Dermis blood vessel endothelial cell (primary cell): ENCODE results near the gene CCDC97. TPM values are rescaled to one million over a fixed set of nuclear protein-coding genes. Genes with fewer than 3 reads are reported as not detected.
A peak's percentile ranks its signal among the peaks of the same experiment; 100 is the strongest.

Source experiments
- DNase-seq: peaks from one replicate; pipeline ENCODE4 v3.0.0; 2010
- total RNA-seq: library from RNA; depleted of rRNA; stranded (reverse); fragments of >200 nt; gene quantifications from 2 replicates; pipeline ENCODE4 v1.2.3, GENCODE V29; 2014

CCDC97 gene
- total RNA-seq, 1 donor from 2014 or later, result 7.5 TPM

GRCh38 chr19:41320568-41320967 is 10.6 kb downstream of the CCDC97 start:
- no peak for DNase-seq

DNA sequence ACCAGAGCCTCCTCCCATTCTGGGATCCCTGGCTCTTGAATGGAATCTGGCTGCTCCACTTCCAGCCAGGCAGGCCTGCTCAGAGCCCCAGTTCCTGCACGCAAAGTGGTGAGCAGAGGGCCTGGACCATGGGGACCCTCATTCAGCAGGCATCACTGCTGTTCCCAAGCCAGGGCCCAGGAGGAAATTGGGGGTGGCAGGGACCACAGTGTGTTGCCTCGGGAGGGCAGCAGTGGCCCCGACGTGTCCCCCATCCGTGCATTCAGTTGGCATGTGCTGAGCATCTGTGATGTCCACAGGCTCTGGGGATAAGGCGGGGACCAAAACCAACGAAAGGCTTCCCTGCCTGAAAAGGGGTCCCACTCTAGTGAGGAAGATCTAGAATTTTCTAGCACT is 11.2 kb downstream of the CCDC97 start:
- no peak for DNase-seq

GRCh38 chr19:41321600-41322270 is 11.8 kb downstream of the CCDC97 start:
- peak; percentile 86 for DNase-seq

DNA sequence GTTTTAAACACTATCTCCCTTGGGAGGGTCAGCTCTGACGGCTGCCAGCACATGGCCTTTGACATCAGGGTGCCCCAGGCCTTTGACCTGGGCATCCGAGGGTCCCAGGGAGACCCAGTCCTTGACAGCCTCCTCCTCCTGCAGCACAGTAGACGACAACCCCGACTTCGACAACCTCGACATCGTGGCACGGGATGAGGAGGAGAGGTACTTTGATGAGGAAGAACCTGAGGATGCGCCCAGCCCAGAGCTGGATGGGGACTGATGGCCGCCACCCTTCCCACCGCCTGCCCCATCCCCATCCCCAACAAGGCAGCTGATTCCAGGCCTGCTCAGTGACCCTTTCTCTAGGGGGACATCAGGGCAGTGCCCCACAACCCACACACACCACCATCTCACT is 12.5 kb downstream of the CCDC97 start:
- DNase-seq, result no peak

DNA sequence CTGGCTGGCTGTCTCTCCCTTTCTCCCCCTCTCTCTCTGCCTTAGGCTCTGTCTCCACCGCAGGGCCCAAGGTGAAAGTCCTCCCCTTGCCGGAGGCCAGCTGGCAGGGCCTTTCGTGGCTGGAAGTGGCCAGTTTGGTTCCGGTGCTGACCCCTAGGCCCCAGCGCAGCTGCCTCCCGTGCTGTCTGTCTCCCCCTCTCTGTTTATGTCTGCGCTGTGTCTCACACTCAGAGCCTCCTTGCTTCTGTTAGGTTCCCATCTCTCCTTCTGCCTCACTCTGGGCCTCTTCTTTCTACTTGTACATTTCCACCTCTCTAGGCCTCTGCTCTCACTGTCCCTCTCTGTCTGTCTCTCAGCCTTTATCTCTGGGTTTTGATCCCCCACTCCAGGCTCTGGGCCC is 13.1 kb downstream of the CCDC97 start:
- peak; percentile 77 for DNase-seq

GRCh38 chr19:41323430-41324125 is 13.6 kb downstream of the CCDC97 start:
- DNase-seq, result peak; percentile 94

DNA sequence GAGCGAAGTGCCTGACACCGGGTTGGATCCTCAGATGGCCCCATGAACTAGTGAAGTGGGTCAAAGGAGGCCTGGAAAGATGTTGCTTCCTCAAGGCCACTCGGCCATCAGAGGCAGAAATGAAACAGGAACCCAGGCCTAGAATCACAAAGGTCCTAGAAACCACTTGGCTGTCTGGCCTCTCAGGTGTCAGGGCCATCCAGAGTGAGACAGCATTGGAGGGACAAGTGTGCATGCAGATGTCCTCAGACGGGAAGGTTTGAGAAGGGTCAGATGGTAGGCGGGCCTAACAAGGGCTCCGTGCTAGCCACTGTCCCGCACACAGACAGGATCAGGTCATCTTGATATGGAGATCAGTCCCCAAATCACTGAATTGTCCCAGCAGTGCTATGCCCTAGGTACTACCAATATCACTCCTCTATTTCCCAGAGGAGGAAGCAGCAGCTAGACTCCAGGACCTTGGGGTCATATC is 14.3 kb downstream of the CCDC97 start:
- peak; percentile 41 for DNase-seq

DNA sequence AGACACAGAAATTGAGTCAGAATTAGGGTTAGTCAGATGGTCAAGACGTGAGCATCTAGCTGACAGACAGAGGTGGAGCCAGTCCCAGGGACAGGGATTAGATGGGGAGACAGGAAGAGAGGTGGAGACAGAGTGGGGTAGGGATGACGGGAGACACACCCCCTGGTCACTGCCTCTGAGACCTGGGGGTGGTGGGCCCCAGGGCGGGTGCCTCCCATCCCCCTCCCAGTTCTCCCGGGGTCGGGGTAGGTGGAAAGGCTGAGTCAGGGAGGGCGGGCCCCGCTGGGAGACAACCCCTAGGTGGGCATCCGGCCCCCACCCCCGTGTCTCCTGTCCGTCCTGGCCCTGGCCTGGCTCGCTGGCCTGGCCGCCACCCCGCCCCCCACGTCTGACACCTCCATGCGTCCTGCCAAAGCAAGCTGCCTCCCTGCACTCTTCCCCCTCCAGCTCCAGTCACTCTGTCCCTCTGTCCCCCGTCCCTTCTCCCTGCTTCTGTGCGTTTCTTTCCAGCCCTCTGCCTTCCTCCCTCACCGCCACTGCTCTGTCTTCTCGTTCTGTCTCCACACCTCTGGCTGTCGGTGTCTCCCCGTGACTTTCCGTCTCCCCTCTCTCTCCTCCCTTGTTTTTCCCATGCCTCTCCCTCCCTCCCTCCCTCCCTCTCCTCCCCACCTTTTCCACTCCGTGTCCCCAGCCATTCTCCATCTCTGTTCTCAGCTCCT is 15.1 kb downstream of the CCDC97 start:
- peak; percentile 86 for DNase-seq

- no peak for DNase-seq
Observed at GRCh38 chr19:41325640-41325946, 15.6 kb downstream of the CCDC97 start.

- peak; percentile 77 for DNase-seq
Observed at GRCh38 chr19:41325947-41326706, 16.2 kb downstream of the CCDC97 start.

- DNase-seq, result no peak
Observed at GRCh38 chr19:41327076-41327575, 17.2 kb downstream of the CCDC97 start.

- peak; percentile 87 for DNase-seq
Observed at GRCh38 chr19:41327576-41328156, 17.7 kb downstream of the CCDC97 start.

DNA sequence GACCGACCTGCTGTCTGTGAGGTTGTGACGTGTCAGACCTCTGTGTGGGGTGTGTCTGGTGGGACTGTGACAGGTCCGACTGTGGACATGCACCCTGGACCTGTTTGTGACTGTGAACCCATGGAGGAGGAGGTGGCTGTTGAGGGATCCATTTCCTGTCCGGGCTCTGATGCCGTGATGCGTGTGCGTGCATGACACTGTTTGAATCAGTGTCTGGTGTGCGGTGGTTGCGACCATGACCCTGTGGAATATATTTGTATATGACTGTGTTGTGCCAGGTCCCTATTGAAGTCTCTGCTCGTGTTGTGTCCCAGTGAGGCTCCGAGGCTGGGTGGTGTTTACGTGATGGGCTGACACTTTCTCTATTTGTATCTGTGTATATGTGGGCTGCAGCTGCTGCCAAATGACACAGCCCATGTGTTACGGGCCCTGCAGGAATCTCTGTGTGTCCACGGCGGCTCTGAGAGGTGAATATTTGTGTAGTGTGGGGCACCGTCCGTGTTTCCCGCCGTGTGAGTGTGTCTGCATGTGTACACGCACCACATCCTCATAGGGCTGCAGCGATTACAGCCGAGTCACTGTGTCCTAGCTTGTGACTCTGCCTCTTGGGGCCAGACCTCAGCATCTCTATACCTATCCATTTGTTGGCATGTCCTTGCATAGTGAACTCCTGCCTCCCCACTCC is 18.3 kb downstream of the CCDC97 start:
- peak; percentile 41 for DNase-seq

DNA sequence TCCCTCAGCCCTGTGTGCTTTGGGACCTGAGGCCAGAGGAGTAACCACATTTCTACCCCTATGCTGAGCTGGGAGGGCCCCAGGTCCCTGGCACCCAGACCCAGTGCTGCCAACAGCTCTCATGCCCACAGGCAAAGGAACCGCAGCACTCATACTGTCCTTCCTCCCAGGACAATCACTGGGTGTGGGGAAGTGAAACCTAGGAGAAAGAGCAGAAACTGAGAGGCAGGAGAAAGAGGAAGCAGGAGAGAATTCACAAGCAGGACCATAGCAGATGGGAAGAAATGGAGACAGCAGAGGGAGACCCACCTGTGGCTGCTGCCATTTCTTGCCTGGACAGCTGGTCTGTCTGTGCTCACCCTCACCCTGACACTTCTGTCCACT is 18.9 kb downstream of the CCDC97 start:
- no peak for DNase-seq

DNA sequence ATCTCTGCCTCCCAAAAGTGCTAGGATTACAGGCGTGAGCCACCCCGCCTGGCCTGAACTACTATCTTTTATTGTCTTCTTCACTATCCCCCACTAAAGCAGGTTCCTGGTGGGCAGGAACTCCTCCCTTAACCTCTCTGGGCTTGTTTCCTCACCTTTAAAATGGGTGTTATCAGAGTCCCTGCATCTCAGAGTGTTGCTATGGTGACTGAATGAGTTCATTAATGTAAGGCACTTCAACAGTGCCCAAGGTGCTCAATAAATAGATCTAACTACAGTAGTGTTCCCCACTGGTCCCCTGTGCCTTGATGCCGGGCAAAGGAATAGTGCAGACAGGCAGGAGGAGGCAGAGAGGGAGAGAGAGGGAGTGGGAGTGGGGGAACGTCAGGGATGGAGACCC is 20.5 kb downstream of the CCDC97 start:
- no peak for DNase-seq

- no peak for DNase-seq
Observed at GRCh38 chr19:41330946-41331678, 21.1 kb downstream of the CCDC97 start.

- DNase-seq, result no peak
Observed at GRCh38 chr19:41332000-41332399, 22.0 kb downstream of the CCDC97 start.

DNA sequence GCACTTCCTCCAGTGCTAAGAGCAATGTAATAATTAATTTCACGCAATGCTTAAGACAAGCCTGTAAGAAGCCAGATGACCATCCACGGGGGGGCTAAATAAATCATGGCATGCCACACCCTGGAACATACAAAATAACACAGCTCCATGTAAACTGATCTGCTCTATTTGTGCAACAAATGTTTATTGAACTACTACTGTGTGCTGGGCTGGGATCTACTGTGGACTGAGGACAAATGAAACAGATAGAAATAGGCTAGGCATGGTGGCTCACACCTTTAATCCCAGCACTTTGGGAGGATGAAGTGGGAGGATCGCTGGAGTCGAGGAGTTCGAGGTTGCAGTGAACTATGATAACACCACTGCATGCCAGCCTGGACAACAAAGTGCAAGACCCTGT is 22.5 kb downstream of the CCDC97 start:
- DNase-seq, result no peak

GRCh38 chr19:41334793-41335192 is 24.8 kb downstream of the CCDC97 start:
- DNase-seq, result peak; percentile 56

DNA sequence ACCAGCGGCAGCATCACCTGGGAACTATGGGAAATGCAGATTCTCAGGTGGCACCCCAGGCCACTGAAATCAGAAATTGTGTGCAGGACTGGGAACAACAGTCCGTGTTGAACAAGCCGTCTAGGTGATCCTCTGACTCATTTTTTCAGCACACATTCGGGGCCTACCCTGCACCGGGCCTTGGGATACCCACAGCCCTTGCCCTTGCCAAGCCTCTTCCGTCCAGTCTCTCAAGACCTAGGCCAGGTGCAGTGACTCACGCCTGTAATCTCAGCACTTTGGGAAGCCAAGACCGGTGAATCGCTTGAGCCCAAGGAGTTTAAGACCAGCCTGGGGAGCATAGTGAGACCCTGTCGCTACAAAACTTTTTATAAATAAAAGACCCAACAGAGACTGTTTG is 25.5 kb downstream of the CCDC97 start:
- DNase-seq, result no peak

DNA sequence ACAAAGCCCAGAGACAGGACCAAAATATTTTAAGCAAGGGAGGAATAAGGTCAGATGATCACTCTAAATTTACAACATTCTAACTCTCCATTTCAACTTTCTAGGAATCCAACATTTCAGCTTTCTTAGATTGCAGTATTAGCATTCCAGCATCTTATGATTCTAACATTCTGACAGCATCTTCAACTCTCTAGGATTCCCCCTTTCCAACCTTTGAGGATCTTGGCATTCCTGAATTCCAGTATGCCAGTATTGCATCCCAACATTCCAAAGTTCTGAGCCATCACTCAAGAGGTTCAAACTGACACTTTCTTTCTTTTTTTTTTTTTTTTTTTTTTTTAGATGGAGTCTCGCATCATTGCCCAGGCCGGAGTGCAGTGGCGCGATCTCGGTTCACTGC is 30.0 kb downstream of the CCDC97 start:
- no peak for DNase-seq
